HG03460 (cell line): ENCODE results near the gene TOR4A.

ENCODE experiments used
- ATAC-seq: cut with Tn5 transposase; IDR thresholded peaks from one replicate; pipeline ENCODE4 v1.9.1; 2021; ENCODE audit not compliant: unreplicated experiment

Gene TOR4A

DNA sequence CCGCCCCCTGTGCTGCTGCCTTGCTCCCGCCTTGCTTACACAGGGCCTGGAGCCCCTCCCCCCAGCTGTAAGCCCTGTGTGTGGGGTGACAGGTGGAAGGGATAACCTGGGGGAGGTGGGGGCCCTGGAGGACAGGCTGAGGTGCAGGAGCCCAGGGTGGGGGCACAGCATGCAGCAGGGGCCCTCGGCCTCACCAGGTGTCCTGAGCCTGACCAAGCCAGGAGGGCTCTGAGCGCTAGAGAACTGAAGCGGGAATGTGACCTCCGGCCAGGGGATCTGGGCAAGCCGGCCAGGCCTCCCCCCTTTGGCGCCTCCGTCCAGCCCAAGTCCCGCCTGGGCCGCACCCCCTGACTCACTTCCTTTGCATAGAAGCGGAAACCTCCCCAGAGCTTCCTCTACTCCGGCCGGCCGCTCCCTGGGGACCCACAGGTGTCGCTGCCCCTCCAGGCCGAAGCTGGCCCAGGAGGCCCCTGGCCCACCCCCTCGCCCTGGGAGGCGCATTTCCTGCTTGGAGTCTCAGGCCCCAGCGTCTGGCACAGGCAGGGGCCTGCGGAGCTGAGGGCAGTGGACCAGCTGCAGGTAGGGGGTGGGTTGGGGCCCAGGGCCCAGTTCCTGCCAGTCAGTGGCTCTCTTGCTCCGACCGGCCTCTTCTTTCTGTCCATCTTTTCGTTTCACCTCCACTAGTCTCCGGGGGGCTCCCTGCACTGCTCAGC is at the start of gene TOR4A:
Gene TOR4A (plus strand): TSS at position 398 of the 713 bp plus-strand sequence. CDS start 964 bp downstream, outside the sequence.
- peak; percentile 77 for ATAC-seq

- no peak for ATAC-seq
These were observed 49.5 kb upstream of the TOR4A start for GRCh38 chr9:137227853-137228505.

GRCh38 chr9:137228506-137228967 is 49.0 kb upstream of the TOR4A start:
- ATAC-seq: no peak

GRCh38 chr9:137228968-137229896 is 48.3 kb upstream of the TOR4A start:
- ATAC-seq: no peak

DNA sequence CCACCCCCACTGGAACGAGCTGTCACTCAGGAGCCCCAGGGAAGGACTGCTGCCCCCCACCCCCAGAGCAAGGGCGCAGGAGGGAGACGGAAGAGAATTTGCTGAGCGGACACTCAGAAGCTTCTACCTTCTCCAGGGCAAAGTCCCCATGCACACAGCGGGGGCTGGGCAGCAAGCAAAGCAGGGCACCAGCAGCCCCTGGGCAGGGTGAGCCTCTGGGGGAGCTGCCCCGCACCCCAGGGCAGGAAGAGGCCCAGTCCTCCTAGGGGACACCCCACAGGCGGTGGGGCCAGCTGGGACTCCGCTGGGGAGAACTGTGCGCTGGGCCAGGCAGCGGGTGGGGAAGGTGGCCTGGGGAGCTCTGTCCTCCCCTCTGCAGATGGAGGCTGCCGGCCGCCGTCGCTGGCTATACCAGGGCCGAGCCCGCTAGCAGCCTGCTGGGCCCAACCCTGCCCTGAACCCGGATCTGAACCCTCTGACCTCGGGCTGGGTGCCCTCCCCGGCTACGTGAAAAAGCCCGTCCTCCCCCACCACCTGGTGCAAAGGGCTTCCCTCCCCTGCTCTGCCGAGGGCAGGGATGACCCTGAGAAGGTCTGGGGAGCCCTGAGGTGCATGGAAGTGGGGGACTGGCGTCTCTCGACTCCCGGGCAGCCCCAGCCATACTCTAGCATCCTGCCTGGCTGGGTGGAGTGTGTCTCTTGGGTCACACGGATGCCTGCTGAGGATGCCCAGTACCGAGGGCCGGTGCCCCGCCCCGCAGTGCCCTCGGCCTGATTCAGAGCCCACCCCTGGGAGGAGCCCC is 47.4 kb upstream of the TOR4A start:
- ATAC-seq: no peak

GRCh38 chr9:137230705-137231371 is 46.7 kb upstream of the TOR4A start, which contains the start of gene SLC34A3:
SLC34A3 (plus strand) TSS chr9:137230901; CDS start chr9:137231703, 802 bp downstream.
- ATAC-seq: no peak

DNA sequence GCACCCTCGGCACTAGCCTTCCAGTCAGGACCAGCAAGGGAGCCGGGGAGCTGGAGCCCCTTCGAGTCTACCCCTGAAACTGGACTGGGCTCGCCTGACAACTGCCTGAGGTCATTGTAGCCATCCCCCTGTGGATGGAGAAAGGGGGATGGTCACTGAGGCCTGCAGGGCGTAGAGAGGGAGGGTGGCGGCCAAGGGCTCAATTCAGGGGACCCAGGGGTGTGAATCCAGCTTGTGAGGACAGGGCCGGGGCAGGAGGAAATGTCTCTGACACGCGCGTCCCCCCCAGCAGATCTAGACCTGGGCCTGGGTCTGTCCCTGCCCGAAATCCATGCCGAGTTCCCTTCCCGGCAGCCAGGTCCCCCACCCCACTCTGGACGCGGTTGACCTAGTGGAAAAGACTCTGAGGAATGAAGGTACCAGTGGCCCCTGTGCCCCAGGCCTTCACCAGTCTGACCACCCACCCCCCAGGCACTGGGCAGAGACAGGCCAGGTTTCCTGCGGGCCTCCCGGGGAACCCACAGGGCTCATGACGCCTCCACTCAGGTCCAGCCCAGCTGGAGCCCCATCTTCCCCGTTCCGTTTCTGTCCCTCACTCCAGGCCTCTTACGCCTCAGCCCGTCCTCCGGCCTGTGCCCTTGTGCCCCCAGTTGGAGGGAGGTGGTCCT is 46.0 kb upstream of the TOR4A start:
- ATAC-seq: no peak

DNA sequence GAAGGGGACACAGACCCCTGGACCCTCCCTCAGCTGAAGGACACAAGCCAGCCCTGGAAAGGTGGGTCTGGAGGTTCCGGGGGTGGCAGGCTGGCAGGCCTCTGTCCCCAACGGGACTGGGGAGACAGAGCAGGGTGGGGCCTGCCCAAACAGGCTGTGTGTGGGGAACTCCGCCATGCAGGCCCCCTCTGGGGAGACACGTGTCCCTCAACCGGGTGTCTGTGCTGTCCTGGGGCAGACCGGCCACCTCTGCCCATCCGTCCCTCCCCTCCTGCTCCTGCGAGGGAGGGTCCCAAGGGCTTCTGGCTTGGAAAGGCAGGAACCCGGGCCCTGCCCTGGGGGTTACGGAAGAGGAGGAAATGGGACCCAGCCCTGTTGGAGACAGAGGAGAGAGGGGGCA is 45.4 kb upstream of the TOR4A start:
- no peak for ATAC-seq

GRCh38 chr9:137232510-137232909 is 45.0 kb upstream of the TOR4A start:
- ATAC-seq: no peak

DNA sequence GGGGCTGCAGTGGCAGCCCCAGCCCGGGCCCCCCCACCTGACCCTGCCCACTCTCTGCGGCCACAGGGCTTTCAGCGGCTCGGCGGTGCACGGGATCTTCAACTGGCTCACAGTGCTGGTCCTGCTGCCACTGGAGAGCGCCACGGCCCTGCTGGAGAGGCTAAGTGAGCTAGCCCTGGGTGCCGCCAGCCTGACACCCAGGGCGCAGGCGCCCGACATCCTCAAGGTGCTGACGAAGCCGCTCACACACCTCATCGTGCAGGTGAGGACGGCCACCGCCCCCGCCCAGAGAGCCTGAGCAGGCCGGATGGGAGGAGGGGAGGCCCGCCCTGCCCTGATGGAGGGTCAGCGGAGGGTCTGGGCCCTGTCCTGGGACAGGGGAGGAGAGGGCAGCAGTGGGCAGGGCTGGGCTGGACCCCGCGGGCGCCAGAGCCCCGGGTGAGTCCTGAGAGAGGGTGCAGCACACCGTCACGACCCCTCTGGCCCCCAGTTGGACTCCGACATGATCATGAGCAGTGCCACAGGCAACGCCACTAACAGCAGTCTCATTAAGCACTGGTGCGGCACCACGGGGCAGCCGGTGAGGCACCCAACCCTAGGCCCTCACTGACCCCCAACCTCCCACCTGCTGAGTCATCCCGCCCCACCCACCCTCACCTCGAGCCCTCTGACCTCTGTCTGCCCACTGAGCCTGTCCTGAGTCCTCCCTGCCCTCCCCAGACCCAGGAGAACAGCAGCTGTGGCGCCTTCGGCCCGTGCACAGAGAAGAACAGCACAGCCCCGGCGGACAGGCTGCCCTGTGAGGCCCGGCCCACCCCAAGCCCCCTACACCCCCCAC is 44.2 kb upstream of the TOR4A start:
- no peak for ATAC-seq

GRCh38 chr9:137234055-137234697 is 43.4 kb upstream of the TOR4A start:
- no peak for ATAC-seq

- ATAC-seq: no peak
These were observed 42.6 kb upstream of the TOR4A start for GRCh38 chr9:137234758-137235423.

DNA sequence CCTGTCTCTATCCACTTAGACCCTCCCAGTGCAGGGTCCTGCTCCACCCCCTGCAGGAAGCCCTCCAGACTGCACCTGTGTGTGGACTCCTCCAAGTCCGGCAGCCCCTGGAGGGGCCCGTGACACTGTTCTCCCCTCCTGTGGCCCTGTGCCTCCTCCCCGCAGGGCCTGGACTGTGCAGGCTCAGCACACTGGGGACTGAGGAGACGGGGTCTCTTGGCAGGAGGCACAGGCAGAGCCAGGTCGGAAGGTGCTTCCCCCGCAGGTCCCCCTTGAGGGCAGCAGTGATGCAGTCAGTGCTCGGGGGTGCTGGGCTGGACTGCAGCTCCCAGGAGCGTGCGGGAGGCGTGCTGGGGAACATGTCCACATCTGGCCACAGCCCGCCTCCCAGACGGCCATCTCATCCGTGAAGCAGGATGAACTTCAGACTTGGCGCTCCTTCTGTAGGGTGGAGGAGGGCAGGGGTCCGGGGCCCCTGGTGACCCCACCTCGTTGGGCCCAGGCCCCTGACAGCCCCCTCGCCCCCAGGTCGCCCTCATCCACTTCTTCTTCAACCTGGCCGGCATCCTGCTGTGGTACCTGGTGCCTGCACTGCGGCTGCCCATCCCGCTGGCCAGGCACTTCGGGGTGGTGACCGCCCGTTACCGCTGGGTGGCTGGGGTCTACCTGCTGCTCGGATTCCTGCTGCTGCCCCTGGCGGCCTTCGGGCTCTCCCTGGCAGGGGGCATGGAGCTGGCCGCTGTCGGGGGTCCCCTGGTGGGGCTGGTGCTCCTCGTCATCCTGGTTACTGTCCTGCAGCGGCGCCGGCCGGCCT is 41.9 kb upstream of the TOR4A start:
- no peak for ATAC-seq

DNA sequence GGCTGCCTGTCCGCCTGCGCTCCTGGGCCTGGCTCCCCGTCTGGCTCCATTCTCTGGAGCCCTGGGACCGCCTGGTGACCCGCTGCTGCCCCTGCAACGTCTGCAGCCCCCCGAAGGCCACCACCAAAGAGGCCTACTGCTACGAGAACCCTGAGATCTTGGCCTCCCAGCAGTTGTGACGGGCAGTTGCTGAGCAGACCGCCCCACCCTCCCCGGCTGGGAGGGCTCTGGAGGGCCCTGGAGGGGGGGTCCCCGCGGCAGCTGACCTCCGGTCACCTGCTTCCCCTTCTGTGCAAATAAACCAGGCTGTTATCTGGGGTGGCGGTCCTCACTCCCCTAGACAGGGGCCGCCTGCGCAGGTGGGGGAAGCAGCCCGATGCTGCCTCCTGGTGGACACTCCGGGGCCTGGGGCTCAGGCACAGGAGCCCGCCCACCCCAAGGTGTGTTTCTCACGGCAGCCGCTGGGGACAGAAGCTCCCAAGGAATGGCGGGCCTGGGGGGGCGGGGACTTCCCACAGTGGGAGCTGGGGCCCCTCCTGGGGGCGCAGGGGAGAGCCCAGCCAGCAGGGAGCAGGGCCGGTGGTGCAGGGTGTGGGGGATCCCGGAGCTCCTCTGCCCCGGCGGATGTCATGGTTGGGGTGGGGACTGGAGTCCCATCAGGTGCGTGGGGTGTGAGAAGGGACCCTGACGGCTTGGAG is 41.1 kb upstream of the TOR4A start:
- no peak for ATAC-seq

DNA sequence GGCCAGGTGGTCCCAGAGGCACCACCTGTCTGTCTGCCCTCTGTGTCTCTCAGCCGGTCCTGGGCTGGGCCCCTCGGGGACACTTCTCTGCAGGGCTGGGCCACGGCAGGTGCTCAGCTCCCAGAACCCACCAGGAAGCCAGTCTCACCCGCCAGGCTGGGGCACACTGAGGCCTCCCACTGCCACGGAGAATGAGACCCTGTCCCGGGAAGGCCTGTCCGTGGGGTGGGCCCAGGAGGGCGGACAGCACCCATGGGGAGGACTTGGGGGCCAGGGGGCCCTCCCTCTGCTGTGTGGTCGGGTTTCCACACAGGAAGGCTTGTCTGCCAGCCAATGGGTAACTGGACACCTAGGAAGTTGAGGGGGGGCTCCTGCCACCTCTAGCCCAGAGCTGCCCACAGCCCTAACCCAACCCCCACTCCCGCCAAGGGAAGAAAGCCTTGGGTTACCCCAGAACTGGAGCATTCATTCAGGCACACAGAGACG is 40.5 kb upstream of the TOR4A start:
- ATAC-seq: no peak
